ENCODE measurements around the gene CLBA1. TPM values are rescaled to one million over a fixed set of nuclear protein-coding genes. Genes with fewer than 3 reads are reported as not detected.

Gene CLBA1
- total RNA-seq, result 3.2 and 3.3 TPM in 2 replicates

DNA sequence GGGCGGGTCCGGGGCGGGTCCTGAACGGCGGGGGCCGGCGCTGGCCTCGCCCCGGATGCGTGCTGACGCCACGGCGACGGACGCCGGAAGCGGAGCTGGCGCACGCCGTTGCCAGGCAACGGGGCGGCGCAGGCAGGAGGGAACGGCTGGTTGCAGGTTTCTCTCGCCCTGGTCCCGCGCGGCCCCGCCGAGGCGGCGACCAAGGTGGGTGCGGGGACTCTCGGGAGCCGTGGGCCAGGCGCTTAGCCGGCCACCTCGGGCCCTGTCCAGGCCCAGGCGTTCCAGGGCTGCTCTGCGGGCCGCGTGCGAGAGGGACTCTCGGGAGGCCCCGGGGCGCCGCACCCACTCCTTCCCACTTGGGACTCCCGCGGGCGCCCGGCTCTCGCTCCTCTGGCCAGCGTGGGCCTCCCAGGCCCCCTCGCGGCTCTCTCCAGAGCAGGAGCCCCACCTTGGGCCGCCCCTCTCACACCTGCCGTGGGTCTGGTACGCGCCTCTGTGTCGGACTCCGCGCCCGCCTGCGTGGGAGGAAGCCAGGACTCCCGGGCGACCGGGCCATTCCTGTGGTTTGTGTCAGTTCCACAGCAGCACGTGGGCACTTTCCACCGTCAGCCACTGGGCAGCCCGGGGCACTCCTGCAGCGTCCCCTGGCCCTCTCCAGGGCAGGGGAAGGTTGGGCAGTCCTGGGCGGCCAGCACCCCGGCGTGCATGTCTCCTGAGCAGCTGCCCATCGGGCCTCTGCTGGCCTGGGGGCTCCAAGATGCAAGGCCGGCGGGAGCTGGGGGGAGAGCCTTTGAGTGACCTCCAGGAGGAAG, at the start of gene CLBA1:
TSS of gene CLBA1 (plus strand) at position 114 of the 812 bp plus-strand sequence. CDS start at position 758, 644 bp downstream.

DNA sequence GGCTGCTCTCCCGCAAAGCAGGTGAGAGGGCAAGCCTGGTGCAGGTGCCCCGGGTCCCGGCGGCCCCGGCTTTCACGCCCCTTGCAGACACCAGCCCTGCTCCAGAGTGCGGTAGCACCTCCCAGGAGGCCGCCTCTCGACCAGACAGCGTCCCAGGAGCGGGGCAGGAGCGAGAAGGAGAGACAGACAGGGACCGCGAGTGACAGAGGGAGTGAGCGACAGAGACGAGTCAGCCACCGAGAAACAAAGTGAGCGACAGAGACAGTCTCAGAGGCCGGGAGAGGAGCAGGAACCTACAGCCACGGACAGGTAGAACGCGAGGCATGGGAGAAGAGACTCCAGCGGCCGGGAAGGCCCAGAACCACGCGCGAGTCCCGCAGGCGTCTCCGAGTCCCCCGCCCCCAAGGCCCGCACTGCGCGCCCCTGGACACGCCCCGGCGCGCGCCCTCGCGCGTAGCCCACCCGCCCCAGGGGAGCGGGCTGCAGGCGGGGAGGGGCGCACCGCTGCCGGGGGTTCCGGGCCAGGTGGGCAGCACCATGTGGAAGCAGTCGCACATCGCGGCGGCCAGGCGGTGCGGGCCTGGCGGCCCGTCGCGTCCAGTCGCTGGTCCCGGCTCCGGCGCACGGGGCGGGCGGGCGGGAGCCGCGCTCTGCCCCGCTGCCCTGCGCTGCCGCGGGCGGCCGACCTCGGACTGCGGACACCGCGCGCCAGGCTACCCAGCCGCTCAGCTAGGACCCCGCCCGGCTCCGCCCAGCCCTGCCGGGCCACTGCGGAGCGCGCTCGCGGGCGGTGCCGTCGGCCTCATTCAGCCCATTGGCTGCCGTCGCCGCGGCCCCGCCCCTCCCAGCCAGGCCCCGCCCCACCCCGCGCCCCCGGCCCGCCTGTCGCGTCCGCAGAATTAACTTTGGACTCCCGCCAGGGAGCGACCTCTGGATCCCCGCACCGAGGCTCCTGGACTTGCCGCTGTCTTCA, 7.6 kb upstream of the CLBA1 start, which contains the start of gene AHNAK2:
TSS of gene AHNAK2 (minus strand) at position 694 of the 973 bp plus-strand sequence. CDS start at position 557, 137 bp downstream.

DNA sequence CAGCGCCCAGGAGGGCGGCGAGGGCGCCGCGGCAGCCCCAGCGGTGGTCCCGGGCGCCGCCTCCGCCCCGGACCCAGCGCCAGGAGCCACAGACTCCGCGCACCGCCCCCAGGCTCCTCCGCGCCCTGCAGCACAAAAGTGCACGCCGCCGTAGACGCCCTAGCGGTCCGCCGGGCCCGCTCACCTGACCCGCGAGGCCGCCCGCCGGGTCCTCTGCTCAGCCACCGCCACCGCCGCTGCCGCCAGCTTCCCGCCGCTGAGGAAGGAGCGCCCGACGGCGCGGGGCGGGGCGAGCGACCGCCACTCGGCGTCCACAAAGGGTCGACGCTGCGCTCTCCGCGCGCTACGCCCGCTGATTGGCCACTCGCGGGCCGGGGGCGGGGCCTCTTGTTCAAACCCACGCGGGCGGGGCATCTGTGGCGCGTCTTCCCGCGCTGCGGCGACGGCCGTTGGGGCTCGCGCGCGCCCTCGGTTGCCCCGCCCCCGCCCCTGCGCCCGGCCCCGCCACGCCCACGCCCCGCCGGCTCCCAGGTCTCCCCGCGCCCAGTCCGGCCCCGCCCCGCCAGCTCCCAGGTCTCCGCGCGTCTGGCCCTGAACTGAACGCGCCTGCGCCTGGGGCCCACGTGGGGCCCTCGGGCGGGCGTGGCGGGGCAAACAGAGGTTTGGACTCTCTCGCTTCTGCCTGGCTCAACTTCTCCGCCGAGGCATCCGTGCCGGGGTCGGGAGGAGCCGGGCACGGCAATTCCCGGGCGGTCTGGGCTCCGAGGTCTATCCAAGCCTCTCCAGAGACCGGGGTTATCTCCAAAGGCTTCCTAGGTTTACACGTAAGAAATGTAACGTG, 35.4 kb downstream of the CLBA1 start, which contains the start of gene CDCA4:
TSS of gene CDCA4 (minus strand) at position 269 of the 841 bp plus-strand sequence. CDS start 9,154 bp downstream, outside the sequence.

Other genes starting within 250 kb of the CLBA1 start
- gene SIVA1, start 232.6 kb upstream of the CLBA1 start, total RNA-seq, result 69.2 and 119 TPM in 2 replicates
- gene AKT1, start 190.0 kb upstream of the CLBA1 start, total RNA-seq, result 144 and 221 TPM in 2 replicates
- 3.2 and 5.5 TPM in 2 replicates for gene ZBTB42, start 184.7 kb upstream of the CLBA1 start, total RNA-seq
- 7.3 and 11.8 TPM in 2 replicates for gene CEP170B, start 120.5 kb upstream of the CLBA1 start, total RNA-seq
- gene PLD4, start 60.9 kb upstream of the CLBA1 start, total RNA-seq, result not detected in 2 replicates
- gene AHNAK2, start 7.4 kb upstream of the CLBA1 start, total RNA-seq, result 23.2 and 35.3 TPM in 2 replicates
- 31.0 and 38.5 TPM in 2 replicates for gene CDCA4, start 35.3 kb downstream of the CLBA1 start, total RNA-seq
- under 0.01 TPM in 2 replicates for gene GPR132, start 79.6 kb downstream of the CLBA1 start, total RNA-seq
- 65.9 and 197 TPM in 2 replicates for gene JAG2, start 183.0 kb downstream of the CLBA1 start, total RNA-seq
- gene NUDT14, start 195.5 kb downstream of the CLBA1 start, total RNA-seq, result 61.8 and 63.4 TPM in 2 replicates

Measured in bladder microvascular endothelial cell (primary cell).